PC-3 (cell line): ENCODE data around the gene LLGL2. TPM values are rescaled to one million over a fixed set of nuclear protein-coding genes. Genes with fewer than 3 reads are reported as not detected.

Source experiments
- ATAC-seq: fragments of 200-7000 bp; cut with Tn5 transposase; 2 replicates; pipeline ENCODE4 v1.9.1; 2020; ENCODE audit warnings: mild to moderate bottlenecking, moderate library complexity
- BruUV-seq: library from RNA; stranded (reverse); fragments of 400-500 nt; replicated peaks from 2 replicates; lab custom pipeline; 2021; lab: Mats Ljungman, UMichigan
- CTCF ChIA-PET: fragments of 300-600 bp; sonication (Branson Sonifier 250); formaldehyde crosslinking; loops from one replicate; lab custom pipeline; 2022; ENCODE audit warnings: antibody characterized with exemption; lab: Charles Lee
- POLR2A ChIA-PET: fragments of 300-600 bp; sonication (Branson Sonifier 250); formaldehyde crosslinking; loops from one replicate; lab custom pipeline; 2022; ENCODE audit warnings: antibody characterized with exemption; ENCODE audit not compliant: unreplicated experiment; lab: Charles Lee
- DNase-seq: peaks from one replicate; pipeline ENCODE4 v3.0.0-alpha.2; 2015
- H2AFZ ChIP-seq: fragments of 300-600 bp; sonication (generic); 2 replicates; pipeline ENCODE4 v1.6.0; 2016; ENCODE audit warnings: antibody characterized with exemption, low read length
- H3F3A ChIP-seq: fragments of 300-600 bp; sonication (generic); one replicate; pipeline ENCODE4 v1.6.0; 2017; ENCODE audit warnings: antibody characterized with exemption, low read length, control low read depth, mild to moderate bottlenecking; ENCODE audit not compliant: unreplicated experiment
- H3K27ac ChIP-seq: fragments of 300-600 bp; sonication (generic); 2 replicates; pipeline ENCODE4 v1.5.1; 2016; ENCODE audit warnings: mild to moderate bottlenecking, low read length
- H3K27me3 ChIP-seq: fragments of 300-600 bp; sonication (generic); 2 replicates; pipeline ENCODE4 v1.6.1; 2016; ENCODE audit warnings: low read length, mixed read lengths
- H3K36me3 ChIP-seq: fragments of 300-600 bp; sonication (generic); 2 replicates; pipeline ENCODE4 v1.6.1; 2016; ENCODE audit warnings: low read depth, mixed run types, low read length, mixed read lengths
- H3K4me1 ChIP-seq: fragments of 300-600 bp; sonication (generic); 2 replicates; pipeline ENCODE4 v1.5.1; 2016; ENCODE audit warnings: low read length; ENCODE audit not compliant: insufficient read depth
- H3K4me2 ChIP-seq: fragments of 300-600 bp; sonication (generic); 2 replicates; pipeline ENCODE4 v1.6.0; 2016; ENCODE audit warnings: low read length
- H3K4me3 ChIP-seq: fragments of 300-600 bp; sonication (generic); 2 replicates; pipeline ENCODE4 v1.5.1; 2016; ENCODE audit warnings: mild to moderate bottlenecking, low read length, mixed read lengths
- H3K79me2 ChIP-seq: fragments of 300-600 bp; sonication (generic); 2 replicates; pipeline ENCODE4 v1.6.1; 2017; ENCODE audit warnings: low read length, mixed read lengths
- H3K9ac ChIP-seq: fragments of 300-600 bp; sonication (generic); 2 replicates; pipeline ENCODE4 v1.6.0; 2016; ENCODE audit warnings: mild to moderate bottlenecking, low read length
- H3K9me2 ChIP-seq: fragments of 300-600 bp; sonication (generic); replicated peaks from 2 replicates; pipeline ENCODE4 v1.6.1; 2016; ENCODE audit warnings: mixed run types, low read length, mixed read lengths
- H3K9me3 ChIP-seq: fragments of 300-600 bp; sonication (generic); 2 replicates; pipeline ENCODE4 v1.6.1; 2016; ENCODE audit warnings: low read length, mixed read lengths
- H4K20me1 ChIP-seq: fragments of 300-600 bp; sonication (generic); 2 replicates; pipeline ENCODE4 v1.6.1; 2016; ENCODE audit warnings: low read length, mixed read lengths
- CTCF ChIP-seq: fragments of 300-600 bp; sonication (generic); conservative IDR thresholded peaks from 2 replicates; pipeline ENCODE4 v1.5.1; 2017; ENCODE audit warnings: antibody characterized with exemption, low read depth, mild to moderate bottlenecking, low read length
- EZH2 ChIP-seq: fragments of 300-600 bp; sonication (generic); IDR thresholded peaks from one replicate; pipeline ENCODE4 v1.6.1; 2017; ENCODE audit warnings: antibody characterized with exemption, mild to moderate bottlenecking, low read length; ENCODE audit not compliant: unreplicated experiment
- EZH2phosphoT487 ChIP-seq: fragments of 300-600 bp; sonication (generic); IDR thresholded peaks from 2 replicates; pipeline ENCODE4 v1.6.1; 2018; ENCODE audit warnings: mild to moderate bottlenecking, antibody characterized with exemption, low read length, borderline replicate concordance
- intact Hi-C: fragments of 100-400 bp; cut with micrococcal nuclease; formaldehyde crosslinking; loops from 2 replicates; pipeline ENCODE4 v1.9.0; 2023
- total RNA-seq: library from RNA; depleted of rRNA; stranded (reverse); fragments of >200 nt; gene quantifications from 2 replicates; pipeline ENCODE4 v1.2.3, GENCODE V29; 2014

LLGL2 gene
- total RNA-seq, 1 experiment from 2014 or later, result 92.9 TPM

- POLR2A ChIA-PET, result interaction anchor here (0.6 kb wide), 1 partner anchor 14 kb away, joined by 10 read pairs; no protein-coding TSS in a partner anchor
- H3K36me3 ChIP-seq, result 0 out of 2 replicates have a peak, but pooled peaks cover 2% of the 10 kb centered on the region
- no TSS peak for BruUV-seq
- DNase-seq (no peak), ATAC-seq (no peak)
- H3K9ac ChIP-seq, result no peak overlapping the region
- H3K9me3 ChIP-seq, result no peaks in the 10 kb centered on the region
- no peaks in the 10 kb centered on the region for H3K27me3 ChIP-seq
- H3K27ac ChIP-seq, result no peak overlapping the region
- no peak overlapping the region for H2AFZ ChIP-seq
- H3K4me2 ChIP-seq, result no peak overlapping the region
- intact Hi-C loops, result no loop called here
- H4K20me1 ChIP-seq, result no peaks in the 10 kb centered on the region
- CTCF ChIA-PET, result no interaction called here
- H3K9me2 ChIP-seq, result no peaks in the 10 kb centered on the region
- no peaks in the 10 kb centered on the region for H3F3A ChIP-seq
- H3K4me1 ChIP-seq, result no peaks in the 10 kb centered on the region
- H3K4me3 ChIP-seq, result no peak overlapping the region
- TF ChIP-seq EZH2phosphoT487, result no peak
- no peak for TF ChIP-seq CTCF
- no peak for TF ChIP-seq EZH2
- H3K79me2 ChIP-seq, result no peaks in the 10 kb centered on the region
Measured at GRCh38 chr17:75478508-75478907, 47.0 kb upstream of the LLGL2 start.

GRCh38 chr17:75480281-75480680 lies 45.2 kb upstream of the LLGL2 start:
- DNase-seq (no peak), ATAC-seq (no peak)
- TF ChIP-seq EZH2 (no peak), CTCF (no peak), EZH2phosphoT487 (no peak)
- no peak overlapping the region for H3K4me2 ChIP-seq
- H3K9ac ChIP-seq, result no peak overlapping the region
- H3K4me3 ChIP-seq, result no peak overlapping the region
- CTCF ChIA-PET, result no interaction called here
- POLR2A ChIA-PET, result no interaction called here
- no peaks in the 10 kb centered on the region for H4K20me1 ChIP-seq
- H3K4me1 ChIP-seq, result no peaks in the 10 kb centered on the region
- H3K27me3 ChIP-seq, result no peaks in the 10 kb centered on the region
- no peak overlapping the region for H2AFZ ChIP-seq
- BruUV-seq, result no TSS peak
- H3K79me2 ChIP-seq, result no peaks in the 10 kb centered on the region
- intact Hi-C loops, result no loop called here
- no peaks in the 10 kb centered on the region for H3K9me3 ChIP-seq
- H3K9me2 ChIP-seq, result no peaks in the 10 kb centered on the region
- H3K36me3 ChIP-seq, result no peaks in the 10 kb centered on the region
- no peaks in the 10 kb centered on the region for H3F3A ChIP-seq
- H3K27ac ChIP-seq, result no peak overlapping the region

- no peak overlapping the region for H3K4me3 ChIP-seq
- ATAC-seq (no peak), DNase-seq (no peak)
- ChIA-PET CTCF (interaction anchor here (0.6 kb wide), 1 partner anchor 9 kb away, joined by 5 read pairs; no protein-coding TSS in a partner anchor), POLR2A (no interaction called here)
- H3K27ac ChIP-seq, result no peak overlapping the region
- no peaks in the 10 kb centered on the region for H3K79me2 ChIP-seq
- no peaks in the 10 kb centered on the region for H3K9me3 ChIP-seq
- H3K9ac ChIP-seq, result no peak overlapping the region
- H4K20me1 ChIP-seq, result no peaks in the 10 kb centered on the region
- H2AFZ ChIP-seq, result no peak overlapping the region
- H3K4me2 ChIP-seq, result no peak overlapping the region
- no peaks in the 10 kb centered on the region for H3K36me3 ChIP-seq
- no peaks in the 10 kb centered on the region for H3K9me2 ChIP-seq
- no TSS peak for BruUV-seq
- TF ChIP-seq EZH2 (no peak), CTCF (no peak), EZH2phosphoT487 (no peak)
- no peaks in the 10 kb centered on the region for H3F3A ChIP-seq
- no peaks in the 10 kb centered on the region for H3K4me1 ChIP-seq
- intact Hi-C loops, result no loop called here
- no peaks in the 10 kb centered on the region for H3K27me3 ChIP-seq
Measured at GRCh38 chr17:75481194-75482068, 44.1 kb upstream of the LLGL2 start.
